Left lobe of liver (tissue), 2 donors: Measurements from ENCODE around the gene ZNF649. TPM values are rescaled to one million over a fixed set of nuclear protein-coding genes. Genes with fewer than 3 reads are reported as not detected.
A peak's percentile ranks its signal among the peaks of the same experiment; 100 is the strongest.

Experiments
- ATAC-seq: fragments of 200-7000 bp; cut with Tn5 transposase; one replicate; pipeline ENCODE4 v1.9.1; 2020; ENCODE audit warnings: mild to moderate bottlenecking, moderate library complexity
- DNase-seq: peaks from one replicate; pipeline ENCODE4 v3.0.0-alpha.2; 2020; ENCODE audit warnings: low spot score
- total RNA-seq: library from RNA; stranded (reverse); gene quantifications from one replicate; pipeline ENCODE4 v1.2.1, GENCODE V29; 2021
- donor health status: DM: no; HTN: no; CAD: no; lungs with moderate emphysema.
- donor health status: DM: no; HTN: yes; CAD: no.

ZNF649 gene
- total RNA-seq, 1 donor from 2014 or later: 2.7 TPM

DNA sequence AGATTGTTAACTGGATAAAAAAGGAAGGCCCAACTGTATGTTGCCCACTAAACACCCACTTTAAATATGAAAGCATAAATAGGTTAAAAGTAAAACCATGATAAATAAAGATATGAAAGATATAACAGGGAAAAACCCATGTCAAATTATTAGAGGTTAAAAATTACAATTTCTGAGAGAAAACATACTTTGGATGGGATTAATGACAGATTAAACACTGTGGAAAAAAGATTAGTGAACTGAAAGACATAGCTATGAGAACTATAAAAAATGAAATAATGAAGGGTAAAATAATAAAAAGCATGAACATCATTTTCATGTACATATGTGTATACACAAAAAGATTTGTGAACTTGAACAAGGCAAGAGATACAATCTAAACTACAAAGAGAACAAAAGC, 14.9 kb downstream of the ZNF649 start:
- DNase-seq (no peak), ATAC-seq (no peak)

DNA sequence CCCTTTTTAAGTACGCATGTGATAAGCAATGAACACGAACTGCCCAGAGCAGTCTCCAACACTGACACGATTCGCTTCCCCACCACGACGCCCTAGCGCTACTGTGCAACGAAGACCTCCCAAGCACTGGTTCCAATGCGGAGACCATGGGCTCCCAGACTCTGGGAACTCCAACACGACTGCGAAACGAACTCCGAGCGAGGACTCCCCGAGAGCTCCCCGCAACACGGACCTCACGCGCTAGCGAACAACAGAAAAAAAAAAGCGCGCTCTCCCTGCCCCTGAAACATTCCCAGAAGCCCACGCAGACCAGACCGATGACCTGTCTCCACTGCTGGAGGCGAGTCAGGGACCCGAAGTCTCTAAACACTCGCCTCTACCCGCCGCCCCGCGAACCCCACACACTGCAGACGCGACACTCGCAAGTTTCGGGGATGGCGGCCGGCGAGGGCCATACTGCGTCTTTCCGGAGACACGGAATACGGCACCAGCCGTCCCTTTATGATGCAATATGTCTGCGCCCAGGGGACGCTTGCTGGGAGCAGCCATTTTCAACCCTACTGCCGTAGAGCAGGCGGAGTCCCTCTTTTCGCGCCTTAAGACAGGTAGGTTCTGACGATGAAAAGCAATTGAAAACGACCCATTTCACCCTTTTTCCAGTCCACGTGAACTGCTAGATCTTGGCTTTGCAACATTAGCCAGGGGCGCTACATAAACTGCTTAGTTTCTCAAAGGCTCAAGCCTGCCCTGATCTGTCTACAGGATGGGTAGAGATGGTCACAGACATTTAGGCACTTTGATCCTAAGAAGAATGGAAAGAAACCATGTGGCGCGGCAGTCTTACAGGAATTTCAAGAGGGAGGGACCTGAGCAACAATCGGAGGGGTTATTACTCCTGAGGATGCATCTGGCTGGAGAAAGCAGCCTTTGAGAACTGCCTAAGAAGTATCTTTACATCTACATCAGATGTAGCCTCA, 17.0 kb downstream of the ZNF649 start, which contains the start of gene ZNF577:
TSS of gene ZNF577 (minus strand) at position 430 of the 977 bp plus-strand sequence. CDS start 7,569 bp downstream, outside the sequence.
- peak; percentile 92 for DNase-seq
- peak; percentile 98 for ATAC-seq

DNA sequence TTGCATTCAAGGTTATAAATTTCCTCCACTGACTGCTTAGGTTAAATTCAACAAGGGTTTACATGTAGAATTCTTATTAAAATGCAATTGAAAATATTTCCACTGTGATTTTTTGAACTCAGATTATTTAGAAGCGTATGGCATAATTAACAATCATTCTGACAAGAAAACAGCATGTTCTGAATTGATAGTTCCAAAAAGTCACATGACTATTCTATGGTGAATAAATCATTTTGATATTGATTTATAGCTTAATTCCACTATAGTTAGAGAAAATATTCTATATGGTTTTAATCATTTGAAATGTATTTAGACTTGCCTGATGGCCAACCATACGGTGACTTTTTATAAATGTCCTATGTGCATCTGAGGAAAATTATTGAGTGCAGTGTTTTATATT, 20.1 kb downstream of the ZNF649 start:
- DNase-seq: no peak
- ATAC-seq: no peak

DNA sequence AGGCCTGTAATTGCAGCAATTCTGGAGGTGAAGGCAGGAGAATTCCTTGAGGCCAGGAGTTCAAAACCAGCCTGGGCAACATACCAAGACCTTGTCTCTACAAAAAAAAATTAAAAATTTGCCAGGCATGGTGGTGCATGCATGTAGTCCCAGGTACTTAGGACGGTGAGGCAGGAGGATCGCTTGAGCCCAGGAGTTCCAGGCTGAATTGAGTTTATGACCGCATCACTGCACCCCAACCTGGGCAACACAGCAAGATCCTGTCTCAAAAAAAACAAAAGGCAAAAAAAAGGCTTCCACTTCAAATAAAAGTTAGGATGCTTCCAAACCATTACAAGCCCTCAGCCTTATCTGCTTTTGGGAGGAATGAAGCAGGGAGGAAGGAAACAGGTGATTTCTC, 22.3 kb downstream of the ZNF649 start:
- ATAC-seq (no peak), DNase-seq (no peak)

DNA sequence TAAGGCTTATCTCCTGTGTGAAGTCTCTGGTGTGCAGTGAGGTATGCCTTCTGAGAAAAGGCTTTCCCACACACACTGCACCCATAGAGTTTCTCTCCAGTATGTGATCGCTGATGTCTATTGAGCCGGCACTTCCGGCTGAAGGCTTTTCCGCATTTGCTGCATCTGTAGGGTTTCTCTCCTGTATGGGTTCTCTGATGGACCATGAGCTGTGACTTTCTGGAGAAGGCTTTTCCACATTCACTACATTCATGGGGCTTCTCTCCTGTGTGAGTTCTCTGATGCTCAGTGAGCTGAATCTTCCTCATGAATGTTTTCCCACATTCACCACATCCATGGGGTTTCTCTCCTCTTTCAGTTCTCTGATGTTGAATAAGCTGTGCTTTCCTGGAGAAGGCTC, 31.7 kb downstream of the ZNF649 start:
- no peak for DNase-seq
- ATAC-seq: no peak

DNA sequence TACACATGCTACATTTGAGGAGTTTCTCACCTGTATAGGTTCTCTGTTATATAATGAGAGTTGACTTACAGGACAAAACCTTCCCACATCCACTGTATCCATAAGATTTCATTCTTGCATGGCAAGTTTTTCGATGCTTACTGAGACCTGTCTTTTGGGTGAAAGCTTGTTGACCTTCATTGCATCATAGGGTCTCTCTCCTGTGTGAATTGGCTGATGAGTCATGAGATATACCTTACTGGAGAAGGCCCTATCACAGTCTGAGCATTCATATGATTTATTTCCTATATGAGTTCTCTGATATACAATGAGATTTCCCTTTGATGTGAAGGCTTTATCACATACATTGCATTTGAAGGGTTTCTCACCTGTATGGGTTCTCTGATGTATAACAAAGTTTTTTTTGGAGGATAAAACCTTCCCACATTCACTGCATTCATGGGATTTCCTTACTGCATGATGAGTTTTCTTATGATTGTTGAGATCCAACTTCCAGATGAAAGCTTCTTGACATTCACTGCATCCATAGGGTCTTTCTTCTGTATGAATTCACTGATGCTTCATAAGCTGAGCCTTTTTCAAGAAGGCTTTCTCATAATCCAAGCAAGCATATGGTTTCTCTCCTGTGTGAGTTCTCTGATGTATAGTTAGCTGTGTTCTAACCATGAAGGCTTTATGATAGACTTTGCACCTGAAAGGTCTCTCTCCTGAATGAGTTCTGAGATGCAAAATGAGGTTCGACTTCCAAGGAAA, 42.8 kb downstream of the ZNF649 start:
- DNase-seq: no peak
- no peak for ATAC-seq

Other genes starting within 250 kb of the ZNF649 start
- gene SPACA6, start 211.7 kb downstream of the ZNF649 start, total RNA-seq: 4.3 TPM
- gene HAS1, start 181.0 kb downstream of the ZNF649 start, total RNA-seq: not detected
- 1.4 TPM for gene FPR1, start 153.1 kb downstream of the ZNF649 start, total RNA-seq
- 0.73 TPM for gene FPR2, start 143.8 kb downstream of the ZNF649 start, total RNA-seq
- gene FPR3, start 109.9 kb downstream of the ZNF649 start, total RNA-seq: 1.6 TPM
- gene ZNF577, start 17.1 kb downstream of the ZNF649 start, total RNA-seq: 5.9 TPM
- 1.5 TPM for gene ZNF613, start 22.5 kb upstream of the ZNF649 start, total RNA-seq
- gene ZNF350, start 81.8 kb upstream of the ZNF649 start, total RNA-seq: 2.7 TPM
- gene ZNF615, start 103.2 kb upstream of the ZNF649 start, total RNA-seq: 4.4 TPM
- 0.96 TPM for gene ZNF614, start 123.4 kb upstream of the ZNF649 start, total RNA-seq
- 3.0 TPM for gene ZNF432, start 143.8 kb upstream of the ZNF649 start, total RNA-seq
- gene ZNF841, start 190.7 kb upstream of the ZNF649 start, total RNA-seq: 5.5 TPM
- gene ZNF616, start 234.9 kb upstream of the ZNF649 start, total RNA-seq: 3.9 TPM